Ramos (cell line): Measurements from ENCODE around the gene BARHL2.

ENCODE experiments used
- in situ Hi-C: fragments of 300-500 bp; cut with MboI; formaldehyde crosslinking; loops from one replicate; pipeline ENCODE4 v1.14.3; 2022; ENCODE audit warnings: low sequenced_read_pairs; ENCODE audit not compliant: unreplicated experiment

The BARHL2 gene

GRCh38 chr1:90725657-90726424 lies 8.7 kb upstream of the BARHL2 start:
- in situ Hi-C loops, result no loop called here

GRCh38 chr1:90724926-90725656 lies 8.0 kb upstream of the BARHL2 start:
- in situ Hi-C loops, result loop anchor here (25.0 kb wide), 1 partner anchor 437 kb away; no protein-coding TSS in a partner anchor

GRCh38 chr1:90724361-90724760 lies 7.3 kb upstream of the BARHL2 start:
- in situ Hi-C loops, result loop anchor here (25.0 kb wide), 1 partner anchor 438 kb away; no protein-coding TSS in a partner anchor

GRCh38 chr1:90723590-90724108 lies 6.5 kb upstream of the BARHL2 start:
- in situ Hi-C loops, result loop anchor here (25.0 kb wide), 1 partner anchor 439 kb away; no protein-coding TSS in a partner anchor

- in situ Hi-C loops, result loop anchor here (25.0 kb wide), 1 partner anchor 439 kb away; no protein-coding TSS in a partner anchor
These were observed 5.9 kb upstream of the BARHL2 start for GRCh38 chr1:90722874-90723589.

- in situ Hi-C loops, result loop anchor here (25.0 kb wide), 1 partner anchor 441 kb away; no protein-coding TSS in a partner anchor
These were observed 4.4 kb upstream of the BARHL2 start for GRCh38 chr1:90721210-90722194.

- in situ Hi-C loops, result loop anchor here (25.0 kb wide), 1 partner anchor 442 kb away; no protein-coding TSS in a partner anchor
These were observed 3.1 kb upstream of the BARHL2 start for GRCh38 chr1:90720145-90720636.

GRCh38 chr1:90719330-90720144 lies 2.4 kb upstream of the BARHL2 start:
- in situ Hi-C loops, result loop anchor here (25.0 kb wide), 1 partner anchor 443 kb away; no protein-coding TSS in a partner anchor

GRCh38 chr1:90718411-90719329 lies 1.6 kb upstream of the BARHL2 start:
- in situ Hi-C loops, result loop anchor here (25.0 kb wide), 1 partner anchor 444 kb away; no protein-coding TSS in a partner anchor

- in situ Hi-C loops, result loop anchor here (25.0 kb wide), 1 partner anchor 444 kb away; no protein-coding TSS in a partner anchor
These were observed 736 bp upstream of the BARHL2 start for GRCh38 chr1:90717665-90718410.

GRCh38 chr1:90717356-90717664 lies 208 bp upstream of the BARHL2 start:
- in situ Hi-C loops, result loop anchor here (25.0 kb wide), 1 partner anchor 445 kb away; no protein-coding TSS in a partner anchor

- in situ Hi-C loops, result loop anchor here (25.0 kb wide), 1 partner anchor 446 kb away; no protein-coding TSS in a partner anchor
These were observed 905 bp downstream of the BARHL2 start for GRCh38 chr1:90716243-90716551.

GRCh38 chr1:90715309-90715708 lies 1.8 kb downstream of the BARHL2 start:
- in situ Hi-C loops, result loop anchor here (25.0 kb wide), 1 partner anchor 447 kb away; no protein-coding TSS in a partner anchor

- in situ Hi-C loops, result loop anchor here (25.0 kb wide), 1 partner anchor 448 kb away; no protein-coding TSS in a partner anchor
These were observed 2.6 kb downstream of the BARHL2 start for GRCh38 chr1:90714521-90714951.

GRCh38 chr1:90713741-90714509 lies 3.2 kb downstream of the BARHL2 start:
- in situ Hi-C loops, result loop anchor here (25.0 kb wide), 1 partner anchor 448 kb away; no protein-coding TSS in a partner anchor
